ENCODE results near the gene WDR18. TPM values are rescaled to one million over a fixed set of nuclear protein-coding genes. Genes with fewer than 3 reads are reported as not detected.
A peak's percentile ranks its signal among the peaks of the same experiment; 100 is the strongest.

Gene WDR18
- total and polyA plus RNA-seq, 8 donors, result 12.3 to 84.8 (median 23.3) TPM

- DNase-seq, result no peak
- intact Hi-C loops (cut with DNase I), result no loop called here
- TF ChIP-seq CTCF (IDR thresholded peaks at IDR 0.05), result no peak
- Histone ChIP-seq H3K27ac (no peak overlapping the region), H3K4me3 (no peak overlapping the region), H3K27me3 (no peaks in the 10 kb centered on the region), H3K9me3 (no peaks in the 10 kb centered on the region), H3K4me1 (no peaks in the 10 kb centered on the region), H3K36me3 (peaks cover 0 to 8% (median 0%) of the 10 kb centered on the region in 3 donors)
- WGBS, 2 donors, result 96 to 98% methylated on average over 6 of the region's 6 CpGs
- no peak for ATAC-seq
- no peak for FAIRE-seq
Measured at GRCh38 chr19:972281-972680, 11.9 kb upstream of the WDR18 start.

GRCh38 chr19:973726-974563 is 10.2 kb upstream of the WDR18 start:
- no peak for TF ChIP-seq CTCF (IDR thresholded peaks at IDR 0.05)
- intact Hi-C loops (cut with DNase I), result no loop called here
- FAIRE-seq (no peak), ATAC-seq (no peak), DNase-seq (peak in 2 of 6 donors; percentile 22 to 67)
- Histone ChIP-seq H3K27ac (no peak overlapping the region), H3K36me3 (peaks cover 0 to 8% (median 0%) of the 10 kb centered on the region in 3 donors), H3K27me3 (no peaks in the 10 kb centered on the region), H3K9me3 (no peaks in the 10 kb centered on the region), H3K4me1 (no peaks in the 10 kb centered on the region), H3K4me3 (no peak overlapping the region)
- WGBS, 2 donors, result 88 to 91% methylated on average over 28 to 29 of the region's 29 CpGs

- Histone ChIP-seq H3K4me3 (no peak overlapping the region), H3K36me3 (peaks cover 0 to 8% (median 0%) of the 10 kb centered on the region in 3 donors), H3K4me1 (no peaks in the 10 kb centered on the region), H3K27ac (no peak overlapping the region), H3K9me3 (no peaks in the 10 kb centered on the region), H3K27me3 (no peaks in the 10 kb centered on the region)
- ATAC-seq, result no peak
- TF ChIP-seq CTCF (IDR thresholded peaks at IDR 0.05), result no peak
- intact Hi-C loops (cut with DNase I), result loop anchor here in 1 of 3 donors (5.0 kb wide), 1 partner anchor 32 kb away; no protein-coding TSS in a partner anchor
- 83% methylated on average over 36 to 37 of the region's 37 CpGs for WGBS, 2 donors
- FAIRE-seq, result no peak
- peak in 2 of 6 donors; percentile 22 to 72 for DNase-seq
Measured at GRCh38 chr19:974564-975257, 9.4 kb upstream of the WDR18 start.

GRCh38 chr19:976476-976875 is 7.7 kb upstream of the WDR18 start:
- Histone ChIP-seq H3K27me3 (no peaks in the 10 kb centered on the region), H3K36me3 (peaks cover 0 to 7% (median 0%) of the 10 kb centered on the region in 3 donors), H3K4me3 (no peak overlapping the region), H3K4me1 (no peaks in the 10 kb centered on the region), H3K27ac (no peak overlapping the region), H3K9me3 (no peaks in the 10 kb centered on the region)
- 79 to 83% methylated on average over 10 of the region's 10 CpGs for WGBS, 2 donors
- intact Hi-C loops (cut with DNase I), result loop anchor here in 1 of 3 donors (5.0 kb wide), 1 partner anchor 34 kb away; no protein-coding TSS in a partner anchor
- no peak for TF ChIP-seq CTCF (IDR thresholded peaks at IDR 0.05)
- DNase-seq (peak in 1 of 6 donors; percentile 21), FAIRE-seq (no peak), ATAC-seq (no peak)
